ENCODE data around the gene SLC25A29.
A peak's percentile ranks its signal among the peaks of the same experiment; 100 is the strongest.

Gene SLC25A29

DNA sequence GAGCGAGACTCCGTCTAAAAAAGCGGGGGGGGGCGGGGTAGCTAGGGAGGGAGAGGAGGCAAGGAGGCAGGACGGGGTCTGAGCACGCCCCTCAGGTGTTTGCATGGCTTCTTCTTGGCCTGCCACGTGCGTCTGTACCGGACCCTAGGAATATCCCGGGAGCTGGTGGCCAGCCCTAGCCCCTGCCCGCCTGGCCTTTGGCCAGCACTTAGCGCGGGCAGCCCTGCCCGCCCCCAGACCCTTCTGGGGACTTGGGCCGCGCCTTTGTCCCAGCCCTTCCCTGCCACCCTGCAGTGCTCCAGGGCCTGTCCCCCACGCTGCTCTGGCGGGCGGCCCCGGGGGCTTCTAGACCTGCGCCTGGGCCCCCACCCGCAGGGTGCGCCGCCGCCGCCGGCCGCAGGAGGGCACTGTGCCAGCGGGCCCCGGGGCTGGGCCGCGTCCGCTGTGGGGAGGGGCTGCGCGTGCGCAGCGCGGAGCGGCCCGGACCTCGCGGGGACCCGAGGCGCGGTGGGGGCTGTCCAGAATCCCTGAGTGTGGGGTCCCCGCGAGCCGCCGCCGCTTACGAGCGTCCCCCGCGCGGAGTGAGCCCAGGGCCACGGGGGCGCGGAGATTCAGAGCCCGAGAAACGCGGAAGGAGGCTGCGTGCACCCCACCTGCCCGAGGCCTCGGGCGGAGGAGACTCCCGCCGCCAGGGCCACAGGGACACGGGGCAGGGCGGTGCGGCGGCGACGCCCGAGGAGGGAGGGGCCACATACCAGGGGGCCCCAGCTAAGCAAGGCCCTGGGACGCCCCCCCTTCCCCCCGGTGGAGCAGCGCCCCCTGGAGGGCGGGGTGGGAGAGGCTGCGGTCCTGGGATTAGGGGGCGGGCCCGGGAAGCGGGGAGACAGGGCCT, 21.0 kb downstream of the SLC25A29 start (continued):
- TF ChIP-seq, protein P1, sequence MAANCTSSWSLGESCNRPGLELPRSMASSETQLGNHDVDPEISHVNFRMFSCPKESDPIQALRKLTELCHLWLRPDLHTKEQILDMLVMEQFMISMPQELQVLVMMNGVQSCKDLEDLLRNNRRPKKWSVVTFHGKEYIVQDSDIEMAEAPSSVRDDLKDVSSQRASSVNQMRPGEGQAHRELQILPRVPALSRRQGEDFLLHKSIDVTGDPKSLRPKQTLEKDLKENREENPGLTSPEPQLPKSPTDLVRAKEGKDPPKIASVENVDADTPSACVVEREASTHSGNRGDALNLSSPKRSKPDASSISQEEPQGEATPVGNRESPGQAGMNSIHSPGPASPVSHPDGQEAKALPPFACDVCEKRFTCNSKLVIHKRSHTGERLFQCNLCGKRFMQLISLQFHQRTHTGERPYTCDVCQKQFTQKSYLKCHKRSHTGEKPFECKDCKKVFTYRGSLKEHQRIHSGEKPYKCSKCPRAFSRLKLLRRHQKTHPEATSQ (tag by site-specific recombination; IDR thresholded peaks at IDR 0.05): 0 out of 2 replicates have a peak, but pooled peaks have one; percentile 42
- TF ChIP-seq ZFP37 (tag by site-specific recombination; IDR thresholded peaks at IDR 0.05) (0 out of 2 replicates have a peak, but pooled peaks have one; percentile 20), SP2 (tag by site-specific recombination; IDR thresholded peaks at IDR 0.05) (peak; percentile 58), SP3 (tag by site-specific recombination; IDR thresholded peaks at IDR 0.05) (peak; percentile 86), ZNF548 (tag by site-specific recombination; IDR thresholded peaks at IDR 0.05) (no peak), ZNF174 (tag by site-specific recombination; IDR thresholded peaks at IDR 0.05) (no peak), ZNF837 (tag by site-specific recombination; IDR thresholded peaks at IDR 0.05) (no peak), ZNF529 (tag by site-specific recombination; IDR thresholded peaks at IDR 0.05; ENCODE audit: insufficient replicate concordance) (no peak), ZNF354C (tag by site-specific recombination; IDR thresholded peaks at IDR 0.05; ENCODE audit: borderline replicate concordance, low read depth) (no peak), PRDM1 (tag by site-specific recombination; IDR thresholded peaks at IDR 0.05) (no peak), ZEB2 (tag by site-specific recombination; IDR thresholded peaks at IDR 0.05) (peak; percentile 71), ZNF223 (tag by site-specific recombination; IDR thresholded peaks at IDR 0.05) (peak; percentile 9; the same call in 1 of the 2 replicates), KLF9 (tag by site-specific recombination; IDR thresholded peaks at IDR 0.05; ENCODE audit: low read depth) (peak; percentile 85), ZNF600 (tag by site-specific recombination; IDR thresholded peaks at IDR 0.05) (no peak), ZNF677 (tag by site-specific recombination; IDR thresholded peaks at IDR 0.05) (no peak), ZNF155 (tag by site-specific recombination; IDR thresholded peaks at IDR 0.05) (no peak), GFI1B (tag by site-specific recombination; IDR thresholded peaks at IDR 0.05) (no peak), ZNF202 (tag by site-specific recombination; IDR thresholded peaks at IDR 0.05; ENCODE audit: borderline replicate concordance) (0 out of 2 replicates have a peak, but pooled peaks have one; percentile 39), ZNF561 (tag by site-specific recombination; IDR thresholded peaks at IDR 0.05; ENCODE audit: borderline replicate concordance) (peak; percentile 83; the same call in 1 of the 2 replicates)
- TF ChIP-seq, protein P2, sequence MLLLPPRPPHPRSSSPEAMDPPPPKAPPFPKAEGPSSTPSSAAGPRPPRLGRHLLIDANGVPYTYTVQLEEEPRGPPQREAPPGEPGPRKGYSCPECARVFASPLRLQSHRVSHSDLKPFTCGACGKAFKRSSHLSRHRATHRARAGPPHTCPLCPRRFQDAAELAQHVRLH (tag by site-specific recombination; IDR thresholded peaks at IDR 0.05): peak; percentile 49; the same call in 1 of the 2 replicates
- TF ChIP-seq, protein P3, sequence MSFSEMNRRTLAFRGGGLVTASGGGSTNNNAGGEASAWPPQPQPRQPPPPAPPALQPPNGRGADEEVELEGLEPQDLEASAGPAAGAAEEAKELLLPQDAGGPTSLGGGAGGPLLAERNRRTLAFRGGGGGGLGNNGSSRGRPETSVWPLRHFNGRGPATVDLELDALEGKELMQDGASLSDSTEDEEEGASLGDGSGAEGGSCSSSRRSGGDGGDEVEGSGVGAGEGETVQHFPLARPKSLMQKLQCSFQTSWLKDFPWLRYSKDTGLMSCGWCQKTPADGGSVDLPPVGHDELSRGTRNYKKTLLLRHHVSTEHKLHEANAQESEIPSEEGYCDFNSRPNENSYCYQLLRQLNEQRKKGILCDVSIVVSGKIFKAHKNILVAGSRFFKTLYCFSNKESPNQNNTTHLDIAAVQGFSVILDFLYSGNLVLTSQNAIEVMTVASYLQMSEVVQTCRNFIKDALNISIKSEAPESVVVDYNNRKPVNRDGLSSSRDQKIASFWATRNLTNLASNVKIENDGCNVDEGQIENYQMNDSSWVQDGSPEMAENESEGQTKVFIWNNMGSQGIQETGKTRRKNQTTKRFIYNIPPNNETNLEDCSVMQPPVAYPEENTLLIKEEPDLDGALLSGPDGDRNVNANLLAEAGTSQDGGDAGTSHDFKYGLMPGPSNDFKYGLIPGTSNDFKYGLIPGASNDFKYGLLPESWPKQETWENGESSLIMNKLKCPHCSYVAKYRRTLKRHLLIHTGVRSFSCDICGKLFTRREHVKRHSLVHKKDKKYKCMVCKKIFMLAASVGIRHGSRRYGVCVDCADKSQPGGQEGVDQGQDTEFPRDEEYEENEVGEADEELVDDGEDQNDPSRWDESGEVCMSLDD (tag by site-specific recombination; IDR thresholded peaks at IDR 0.05): peak; percentile 98
- TF ChIP-seq, protein P4, sequence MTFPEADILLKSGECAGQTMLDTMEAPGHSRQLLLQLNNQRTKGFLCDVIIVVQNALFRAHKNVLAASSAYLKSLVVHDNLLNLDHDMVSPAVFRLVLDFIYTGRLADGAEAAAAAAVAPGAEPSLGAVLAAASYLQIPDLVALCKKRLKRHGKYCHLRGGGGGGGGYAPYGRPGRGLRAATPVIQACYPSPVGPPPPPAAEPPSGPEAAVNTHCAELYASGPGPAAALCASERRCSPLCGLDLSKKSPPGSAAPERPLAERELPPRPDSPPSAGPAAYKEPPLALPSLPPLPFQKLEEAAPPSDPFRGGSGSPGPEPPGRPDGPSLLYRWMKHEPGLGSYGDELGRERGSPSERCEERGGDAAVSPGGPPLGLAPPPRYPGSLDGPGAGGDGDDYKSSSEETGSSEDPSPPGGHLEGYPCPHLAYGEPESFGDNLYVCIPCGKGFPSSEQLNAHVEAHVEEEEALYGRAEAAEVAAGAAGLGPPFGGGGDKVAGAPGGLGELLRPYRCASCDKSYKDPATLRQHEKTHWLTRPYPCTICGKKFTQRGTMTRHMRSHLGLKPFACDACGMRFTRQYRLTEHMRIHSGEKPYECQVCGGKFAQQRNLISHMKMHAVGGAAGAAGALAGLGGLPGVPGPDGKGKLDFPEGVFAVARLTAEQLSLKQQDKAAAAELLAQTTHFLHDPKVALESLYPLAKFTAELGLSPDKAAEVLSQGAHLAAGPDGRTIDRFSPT (tag by site-specific recombination; IDR thresholded peaks at IDR 0.05): peak; percentile 11; the same call in 1 of the 2 replicates
- TF ChIP-seq, protein P5, sequence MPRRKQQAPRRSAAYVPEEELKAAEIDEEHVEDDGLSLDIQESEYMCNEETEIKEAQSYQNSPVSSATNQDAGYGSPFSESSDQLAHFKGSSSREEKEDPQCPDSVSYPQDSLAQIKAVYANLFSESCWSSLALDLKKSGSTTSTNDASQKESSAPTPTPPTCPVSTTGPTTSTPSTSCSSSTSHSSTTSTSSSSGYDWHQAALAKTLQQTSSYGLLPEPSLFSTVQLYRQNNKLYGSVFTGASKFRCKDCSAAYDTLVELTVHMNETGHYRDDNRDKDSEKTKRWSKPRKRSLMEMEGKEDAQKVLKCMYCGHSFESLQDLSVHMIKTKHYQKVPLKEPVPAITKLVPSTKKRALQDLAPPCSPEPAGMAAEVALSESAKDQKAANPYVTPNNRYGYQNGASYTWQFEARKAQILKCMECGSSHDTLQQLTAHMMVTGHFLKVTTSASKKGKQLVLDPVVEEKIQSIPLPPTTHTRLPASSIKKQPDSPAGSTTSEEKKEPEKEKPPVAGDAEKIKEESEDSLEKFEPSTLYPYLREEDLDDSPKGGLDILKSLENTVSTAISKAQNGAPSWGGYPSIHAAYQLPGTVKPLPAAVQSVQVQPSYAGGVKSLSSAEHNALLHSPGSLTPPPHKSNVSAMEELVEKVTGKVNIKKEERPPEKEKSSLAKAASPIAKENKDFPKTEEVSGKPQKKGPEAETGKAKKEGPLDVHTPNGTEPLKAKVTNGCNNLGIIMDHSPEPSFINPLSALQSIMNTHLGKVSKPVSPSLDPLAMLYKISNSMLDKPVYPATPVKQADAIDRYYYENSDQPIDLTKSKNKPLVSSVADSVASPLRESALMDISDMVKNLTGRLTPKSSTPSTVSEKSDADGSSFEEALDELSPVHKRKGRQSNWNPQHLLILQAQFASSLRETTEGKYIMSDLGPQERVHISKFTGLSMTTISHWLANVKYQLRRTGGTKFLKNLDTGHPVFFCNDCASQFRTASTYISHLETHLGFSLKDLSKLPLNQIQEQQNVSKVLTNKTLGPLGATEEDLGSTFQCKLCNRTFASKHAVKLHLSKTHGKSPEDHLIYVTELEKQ (tag by site-specific recombination; IDR thresholded peaks at IDR 0.05; ENCODE audit: borderline replicate concordance): no peak; the same call in 1 of the 2 replicates
- TF ChIP-seq, protein P6, sequence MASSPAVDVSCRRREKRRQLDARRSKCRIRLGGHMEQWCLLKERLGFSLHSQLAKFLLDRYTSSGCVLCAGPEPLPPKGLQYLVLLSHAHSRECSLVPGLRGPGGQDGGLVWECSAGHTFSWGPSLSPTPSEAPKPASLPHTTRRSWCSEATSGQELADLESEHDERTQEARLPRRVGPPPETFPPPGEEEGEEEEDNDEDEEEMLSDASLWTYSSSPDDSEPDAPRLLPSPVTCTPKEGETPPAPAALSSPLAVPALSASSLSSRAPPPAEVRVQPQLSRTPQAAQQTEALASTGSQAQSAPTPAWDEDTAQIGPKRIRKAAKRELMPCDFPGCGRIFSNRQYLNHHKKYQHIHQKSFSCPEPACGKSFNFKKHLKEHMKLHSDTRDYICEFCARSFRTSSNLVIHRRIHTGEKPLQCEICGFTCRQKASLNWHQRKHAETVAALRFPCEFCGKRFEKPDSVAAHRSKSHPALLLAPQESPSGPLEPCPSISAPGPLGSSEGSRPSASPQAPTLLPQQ (tag by site-specific recombination; IDR thresholded peaks at IDR 0.05): peak; percentile 88
